ENCODE measurements around the gene RLBP1. TPM values are rescaled to one million over a fixed set of nuclear protein-coding genes. Genes with fewer than 3 reads are reported as not detected.
A peak's percentile ranks its signal among the peaks of the same experiment; 100 is the strongest.

RLBP1 gene
- total and polyA plus RNA-seq, 2 of the 13 experiments (the other 11 are each of a cell fraction or from before 2014, with no cell fraction given), result 0.07 TPM; not detected in 1

GRCh38 chr15:89167267-89168176, 53.9 kb downstream of the RLBP1 start:
- no peak overlapping the region for H2AFZ ChIP-seq (ENCODE audit: low read length)
- H3K4me1 ChIP-seq (ENCODE audit: insufficient read depth, low read length), result peaks cover 67% of the 10 kb centered on the region
- no peak overlapping the region for H3K4me3 ChIP-seq (replicated peaks in 1 of 3; ENCODE audit: insufficient read depth in 1 of 3, low read depth in 2 of 3, low read length in 3 of 3)
- CTCF ChIA-PET (ENCODE audit: low intra/inter-chr PET ratio, low total read pairs), result interaction anchor here (0.5 kb wide), 1 partner anchor 110 kb away, joined by 4 read pairs; no protein-coding TSS in a partner anchor
- in situ Hi-C loops (cut with HindIII; ENCODE audit: extremely low pct_ligation_motif_present, low pct_unique_long_range_greater_than_20kb), result no loop called here
- BruUV-seq (replicated peaks), result no TSS peak
- 89% methylated on average over 7 of the region's 7 CpGs for WGBS (ENCODE audit: low lambda C conversion rate)
- intact Hi-C loops (cut with micrococcal nuclease; ENCODE audit: unreplicated experiment), result no loop called here
- peaks cover 0 to 6% of the 10 kb centered on the region in 2 experiments; a peak in 3 of 5 replicates for H3K36me3 ChIP-seq (replicated peaks in 1 of 2; ENCODE audit: control insufficient read depth in 1 of 2, insufficient read depth in 2 of 2, low read length in 2 of 2)
- no peaks in the 10 kb centered on the region for H4K20me1 ChIP-seq (ENCODE audit: insufficient read depth, low read length)
- no peaks in the 10 kb centered on the region for H3K9me3 ChIP-seq (ENCODE audit: low read length)
- no peak overlapping the region for H3K4me2 ChIP-seq (ENCODE audit: low read depth, low read length)
- H3K9ac ChIP-seq (ENCODE audit: insufficient read depth, low read depth, low read length), result no peak overlapping the region
- no peaks in the 10 kb centered on the region for H3K27me3 ChIP-seq (ENCODE audit: control insufficient read depth in 1 of 2, insufficient read depth in 2 of 2, low read length in 2 of 2)
- DNase-seq (ENCODE audit: low spot score) (peak; percentile 10), ATAC-seq (no peak), FAIRE-seq (no peak)
- TF ChIP-seq NCOA1 (CRISPR knock-in tag; IDR thresholded peaks at IDR 0.05), result no peak
- TF ChIP-seq FOSL2 (CRISPR knock-in tag; IDR thresholded peaks at IDR 0.05), result peak; percentile 13; the same call in 1 of the 2 replicates
- no peak for TF ChIP-seq BRD4 (CRISPR knock-in tag; IDR thresholded peaks at IDR 0.05)
- no peaks in the 10 kb centered on the region for H3K79me2 ChIP-seq (ENCODE audit: insufficient read depth, low read length)
- H3K27ac ChIP-seq (ENCODE audit: extremely low read length, insufficient read depth, low read length), result no peak overlapping the region
- POLR2A ChIA-PET, result interaction anchor here (1.6 to 2.1 kb wide), 2 partner anchors 39 to 79 kb away, joined by 5 to 6 read pairs; partner anchors contain the start of gene ABHD2

DNA sequence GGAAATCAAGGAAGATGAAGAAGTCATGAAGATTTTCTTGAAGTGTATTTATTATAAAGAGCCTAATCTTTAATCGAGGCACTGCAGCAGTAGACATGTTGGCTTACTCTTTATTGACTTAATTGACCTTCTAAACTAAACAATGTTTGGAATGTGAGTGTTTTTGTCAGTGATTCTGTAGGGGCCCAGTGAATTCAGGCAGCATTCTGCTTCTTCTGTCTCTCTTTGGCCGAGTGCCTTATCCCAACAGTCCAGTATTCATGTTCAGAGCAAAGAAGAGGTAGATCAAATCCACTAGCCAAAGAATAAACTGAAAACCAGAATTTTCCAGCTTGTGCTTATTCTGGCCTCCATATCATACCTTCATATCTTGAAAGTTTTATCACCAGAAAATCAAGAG, 55.7 kb downstream of the RLBP1 start:
- peak overlapping the region; percentile 18 for H3K4me2 ChIP-seq (ENCODE audit: low read depth, low read length)
- POLR2A ChIA-PET, result interaction anchor here (0.9 to 2.6 kb wide), 6 partner anchors 12 to 78 kb away, joined by 3 to 21 read pairs (median 10); partner anchors contain the start of gene ABHD2
- peak overlapping the region; percentile 65 for H3K27ac ChIP-seq (ENCODE audit: extremely low read length, insufficient read depth, low read length)
- peaks cover 71% of the 10 kb centered on the region for H3K4me1 ChIP-seq (ENCODE audit: insufficient read depth, low read length)
- H3K9ac ChIP-seq (ENCODE audit: insufficient read depth, low read depth, low read length), result no peak overlapping the region
- H4K20me1 ChIP-seq (ENCODE audit: insufficient read depth, low read length), result no peaks in the 10 kb centered on the region
- H3K79me2 ChIP-seq (ENCODE audit: insufficient read depth, low read length), result no peaks in the 10 kb centered on the region
- no peaks in the 10 kb centered on the region for H3K27me3 ChIP-seq (ENCODE audit: control insufficient read depth in 1 of 2, insufficient read depth in 2 of 2, low read length in 2 of 2)
- intact Hi-C loops (cut with micrococcal nuclease; ENCODE audit: unreplicated experiment), result loop anchor here (2.0 kb wide), 1 partner anchor 27 kb away; no protein-coding TSS in a partner anchor
- CTCF ChIA-PET (ENCODE audit: low intra/inter-chr PET ratio, low total read pairs), result interaction anchor here (1.4 kb wide), 1 partner anchor 109 kb away, joined by 5 read pairs; no protein-coding TSS in a partner anchor
- H3K9me3 ChIP-seq (ENCODE audit: low read length), result no peaks in the 10 kb centered on the region
- ATAC-seq, result peak; percentile 60
- no peak overlapping the region for H2AFZ ChIP-seq (ENCODE audit: low read length)
- no peak overlapping the region for H3K4me3 ChIP-seq (replicated peaks in 1 of 3; ENCODE audit: insufficient read depth in 1 of 3, low read depth in 2 of 3, low read length in 3 of 3)
- peak; percentile 37 for FAIRE-seq
- DNase-seq (ENCODE audit: low spot score), result peak; percentile 53
- in situ Hi-C loops (cut with HindIII; ENCODE audit: extremely low pct_ligation_motif_present, low pct_unique_long_range_greater_than_20kb), result no loop called here
- no TSS peak for BruUV-seq (replicated peaks)
- 8% methylated on average over 2 of the region's 2 CpGs for WGBS (ENCODE audit: low lambda C conversion rate)
- peaks cover 0 to 7% of the 10 kb centered on the region in 2 experiments; a peak in 3 of 5 replicates for H3K36me3 ChIP-seq (replicated peaks in 1 of 2; ENCODE audit: control insufficient read depth in 1 of 2, insufficient read depth in 2 of 2, low read length in 2 of 2)
- TF ChIP-seq TAF15 (IDR thresholded peaks at IDR 0.05; ENCODE audit: low read depth, low read length, poor library complexity, severe bottlenecking) (no peak), ZNF597 (CRISPR knock-in tag; IDR thresholded peaks at IDR 0.05) (no peak), HNF4A (CRISPR knock-in tag; IDR thresholded peaks at IDR 0.05) (peak; percentile 12; the same call in 1 of the 2 replicates), SAP130 (CRISPR knock-in tag; IDR thresholded peaks at IDR 0.05; ENCODE audit: low read depth) (no peak), REL (CRISPR knock-in tag; conservative IDR thresholded peaks at IDR 0.05) (no peak), ZNF180 (CRISPR knock-in tag; IDR thresholded peaks at IDR 0.05; ENCODE audit: borderline replicate concordance, low read depth) (no peak)
- TF ChIP-seq, protein P1, sequence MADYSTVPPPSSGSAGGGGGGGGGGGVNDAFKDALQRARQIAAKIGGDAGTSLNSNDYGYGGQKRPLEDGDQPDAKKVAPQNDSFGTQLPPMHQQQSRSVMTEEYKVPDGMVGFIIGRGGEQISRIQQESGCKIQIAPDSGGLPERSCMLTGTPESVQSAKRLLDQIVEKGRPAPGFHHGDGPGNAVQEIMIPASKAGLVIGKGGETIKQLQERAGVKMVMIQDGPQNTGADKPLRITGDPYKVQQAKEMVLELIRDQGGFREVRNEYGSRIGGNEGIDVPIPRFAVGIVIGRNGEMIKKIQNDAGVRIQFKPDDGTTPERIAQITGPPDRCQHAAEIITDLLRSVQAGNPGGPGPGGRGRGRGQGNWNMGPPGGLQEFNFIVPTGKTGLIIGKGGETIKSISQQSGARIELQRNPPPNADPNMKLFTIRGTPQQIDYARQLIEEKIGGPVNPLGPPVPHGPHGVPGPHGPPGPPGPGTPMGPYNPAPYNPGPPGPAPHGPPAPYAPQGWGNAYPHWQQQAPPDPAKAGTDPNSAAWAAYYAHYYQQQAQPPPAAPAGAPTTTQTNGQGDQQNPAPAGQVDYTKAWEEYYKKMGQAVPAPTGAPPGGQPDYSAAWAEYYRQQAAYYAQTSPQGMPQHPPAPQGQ (CRISPR knock-in tag; IDR thresholded peaks at IDR 0.05; ENCODE audit: borderline replicate concordance), result no peak
- TF ChIP-seq, protein P2, sequence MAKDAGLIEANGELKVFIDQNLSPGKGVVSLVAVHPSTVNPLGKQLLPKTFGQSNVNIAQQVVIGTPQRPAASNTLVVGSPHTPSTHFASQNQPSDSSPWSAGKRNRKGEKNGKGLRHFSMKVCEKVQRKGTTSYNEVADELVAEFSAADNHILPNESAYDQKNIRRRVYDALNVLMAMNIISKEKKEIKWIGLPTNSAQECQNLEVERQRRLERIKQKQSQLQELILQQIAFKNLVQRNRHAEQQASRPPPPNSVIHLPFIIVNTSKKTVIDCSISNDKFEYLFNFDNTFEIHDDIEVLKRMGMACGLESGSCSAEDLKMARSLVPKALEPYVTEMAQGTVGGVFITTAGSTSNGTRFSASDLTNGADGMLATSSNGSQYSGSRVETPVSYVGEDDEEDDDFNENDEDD (CRISPR knock-in tag; IDR thresholded peaks at IDR 0.05; ENCODE audit: borderline replicate concordance), result no peak

Data from HepG2 (cell line).